PC-9 (cell line): Measurements from ENCODE around the gene OPA1. TPM values are rescaled to one million over a fixed set of nuclear protein-coding genes. Genes with fewer than 3 reads are reported as not detected.

Source experiments
- BruUV-seq: library from RNA; stranded (reverse); fragments of 400-500 nt; replicated peaks from 2 replicates; lab custom pipeline; 2021; lab: Mats Ljungman, UMichigan
- CTCF ChIA-PET: fragments of 300-600 bp; sonication (Branson Sonifier 250); formaldehyde crosslinking; loops from one replicate; lab custom pipeline; 2022; ENCODE audit warnings: antibody characterized with exemption; lab: Charles Lee
- POLR2A ChIA-PET: fragments of 300-600 bp; sonication (Branson Sonifier 250); formaldehyde crosslinking; loops from one replicate; lab custom pipeline; 2022; ENCODE audit warnings: antibody characterized with exemption; ENCODE audit not compliant: unreplicated experiment; lab: Charles Lee
- DNase-seq, 2 experiments: peaks; one replicate each; pipeline versions ENCODE4 v3.0.0 to v3.0.0-alpha.2; 2015 to 2022; ENCODE audit warnings: mixed read lengths in 1 of 2
- H2AFZ ChIP-seq: fragments of 200-600 bp; sonication (generic); 2 replicates; pipeline ENCODE4 v1.8.1; 2017; ENCODE audit warnings: antibody characterized with exemption
- H3F3A ChIP-seq: fragments of 200-600 bp; sonication (generic); 2 replicates; pipeline ENCODE4 v1.8.1; 2017; ENCODE audit warnings: antibody characterized with exemption, mild to moderate bottlenecking, low read depth; ENCODE audit not compliant: insufficient read depth
- H3K27ac ChIP-seq: fragments of 200-600 bp; sonication (generic); 2 replicates; pipeline ENCODE4 v1.6.1; 2016; ENCODE audit warnings: mixed run types
- H3K27me3 ChIP-seq: fragments of 200-600 bp; sonication (generic); 2 replicates; pipeline ENCODE4 v1.6.1; 2016; ENCODE audit warnings: low read depth, mixed run types; ENCODE audit not compliant: insufficient read depth
- H3K36me3 ChIP-seq: fragments of 200-600 bp; sonication (generic); 2 replicates; pipeline ENCODE4 v1.6.1; 2016; ENCODE audit warnings: low read depth, mixed run types
- H3K4me1 ChIP-seq: fragments of 200-600 bp; sonication (generic); replicated peaks from 2 replicates; pipeline ENCODE4 v1.6.1; 2016; ENCODE audit warnings: mixed run types; ENCODE audit not compliant: insufficient read depth
- H3K4me2 ChIP-seq: fragments of 200-600 bp; sonication (generic); 2 replicates; pipeline ENCODE4 v1.6.1; 2017; ENCODE audit warnings: mixed run types
- H3K4me3 ChIP-seq: fragments of 200-600 bp; sonication (generic); 2 replicates; pipeline ENCODE4 v1.6.1; 2016; ENCODE audit warnings: mixed run types
- H3K79me2 ChIP-seq: fragments of 200-600 bp; sonication (generic); 2 replicates; pipeline ENCODE4 v1.6.1; 2017; ENCODE audit warnings: low read depth, mixed run types
- H3K9me2 ChIP-seq: fragments of 200-600 bp; sonication (generic); 2 replicates; pipeline ENCODE4 v1.8.1; 2017; ENCODE audit warnings: mild to moderate bottlenecking; ENCODE audit not compliant: insufficient read depth
- H3K9me3 ChIP-seq: fragments of 200-600 bp; sonication (generic); 2 replicates; pipeline ENCODE4 v1.8.1; 2016; ENCODE audit warnings: low read depth; ENCODE audit not compliant: insufficient read depth
- H4K20me1 ChIP-seq: fragments of 200-600 bp; sonication (generic); 2 replicates; pipeline ENCODE4 v1.8.1; 2017; ENCODE audit not compliant: insufficient read depth
- CTCF ChIP-seq: fragments of 200-600 bp; sonication (generic); conservative IDR thresholded peaks from 2 replicates; pipeline ENCODE4 v1.6.1; 2017; ENCODE audit warnings: mixed run types, antibody characterized with exemption, mild to moderate bottlenecking, moderate library complexity
- EZH2 ChIP-seq: fragments of 200-600 bp; sonication (generic); IDR thresholded peaks from 2 replicates; pipeline ENCODE4 v1.8.0; 2017; ENCODE audit warnings: antibody characterized with exemption, low read depth
- intact Hi-C: fragments of 100-400 bp; cut with micrococcal nuclease; formaldehyde crosslinking; loops from one replicate; pipeline ENCODE4 v1.10.0; 2022; ENCODE audit not compliant: unreplicated experiment
- total RNA-seq: library from RNA; stranded (reverse); gene quantifications from 2 replicates; pipeline ENCODE4 v1.2.3, GENCODE V29; 2021

Gene OPA1
- total RNA-seq, 1 experiment from 2014 or later = 120 TPM

GRCh38 chr3:193688834-193689714 lies 96.1 kb downstream of the OPA1 start:
- no peaks in the 10 kb centered on the region for H3F3A ChIP-seq

DNA sequence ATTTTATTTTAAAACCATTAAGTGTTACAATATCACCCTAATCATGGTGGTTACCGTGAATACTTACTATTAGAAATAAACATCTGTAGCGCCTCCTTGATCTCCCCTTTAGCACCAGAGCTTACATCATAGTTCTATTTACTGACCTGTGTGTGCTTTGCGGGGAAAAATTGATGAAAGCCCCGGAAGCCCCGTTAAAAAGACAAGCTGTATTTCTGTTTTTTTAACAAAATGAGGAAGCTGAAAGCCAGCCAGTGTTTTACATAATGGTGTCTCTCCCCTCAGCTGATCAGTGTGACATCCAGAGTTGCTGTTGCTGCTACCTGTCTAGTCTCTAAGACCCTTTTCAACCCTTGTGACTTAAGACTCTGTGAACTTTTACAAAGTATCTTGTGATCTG lies 100.8 kb downstream of the OPA1 start:
- Histone ChIP-seq H3K79me2 (no peaks in the 10 kb centered on the region), H3K4me1 (no peaks in the 10 kb centered on the region), H3K36me3 (peaks cover 25% of the 10 kb centered on the region), H3K4me2 (no peak overlapping the region), H3K27ac (no peak overlapping the region), H3K9me2 (no peaks in the 10 kb centered on the region), H3K4me3 (no peak overlapping the region), H3K9me3 (no peaks in the 10 kb centered on the region), H3K27me3 (no peaks in the 10 kb centered on the region), H2AFZ (no peak overlapping the region), H4K20me1 (no peaks in the 10 kb centered on the region), H3F3A (no peaks in the 10 kb centered on the region)
- intact Hi-C loops = no loop called here
- ChIA-PET POLR2A (no interaction called here), CTCF (no interaction called here)
- no peak for DNase-seq
- no TSS peak for BruUV-seq
- TF ChIP-seq CTCF (no peak), EZH2 (no peak)

More at GRCh38 chr3:193688834-193689714, 96.1 kb downstream of the OPA1 start:
- DNase-seq = no peak
- Histone ChIP-seq H3K79me2 (no peaks in the 10 kb centered on the region), H3K4me1 (no peaks in the 10 kb centered on the region), H3K4me3 (no peak overlapping the region), H3K4me2 (no peak overlapping the region), H3K27ac (no peak overlapping the region), H3K27me3 (no peaks in the 10 kb centered on the region), H3K9me3 (no peaks in the 10 kb centered on the region), H2AFZ (no peak overlapping the region), H4K20me1 (no peaks in the 10 kb centered on the region), H3K36me3 (peaks cover 13% of the 10 kb centered on the region), H3K9me2 (no peaks in the 10 kb centered on the region)
- intact Hi-C loops = loop anchor here (10.0 kb wide), 1 partner anchor 86 kb away; no protein-coding TSS in a partner anchor
- ChIA-PET POLR2A (no interaction called here), CTCF (interaction anchor here (0.6 kb wide), 1 partner anchor 917 kb away, joined by 3 read pairs; no protein-coding TSS in a partner anchor)
- TF ChIP-seq EZH2 (no peak), CTCF (no peak)
- no TSS peak for BruUV-seq

- intact Hi-C loops = no loop called here
- no TSS peak for BruUV-seq
Measured at GRCh38 chr3:193701953-193702635, 109.1 kb downstream of the OPA1 start.

More at GRCh38 chr3:193701953-193702635, 109.1 kb downstream of the OPA1 start:
- ChIA-PET CTCF (no interaction called here), POLR2A (interaction anchor here (0.6 kb wide), 1 partner anchor 11 kb away, joined by 3 read pairs; no protein-coding TSS in a partner anchor)
- TF ChIP-seq EZH2 (no peak), CTCF (no peak)
- H3K9me3 ChIP-seq = no peaks in the 10 kb centered on the region
- no peak for DNase-seq
- no peaks in the 10 kb centered on the region for H3K9me2 ChIP-seq
- no peaks in the 10 kb centered on the region for H3K79me2 ChIP-seq
- H3K4me3 ChIP-seq = no peak overlapping the region
- no peaks in the 10 kb centered on the region for H3K4me1 ChIP-seq
- no peak overlapping the region for H2AFZ ChIP-seq
- no peaks in the 10 kb centered on the region for H3K27me3 ChIP-seq
- H3K36me3 ChIP-seq = no peaks in the 10 kb centered on the region
- no peak overlapping the region for H3K27ac ChIP-seq
- no peaks in the 10 kb centered on the region for H4K20me1 ChIP-seq
- H3F3A ChIP-seq = no peaks in the 10 kb centered on the region
- H3K4me2 ChIP-seq = no peak overlapping the region
